ENCODE measurements around the gene SMAD5.

The SMAD5 gene

DNA sequence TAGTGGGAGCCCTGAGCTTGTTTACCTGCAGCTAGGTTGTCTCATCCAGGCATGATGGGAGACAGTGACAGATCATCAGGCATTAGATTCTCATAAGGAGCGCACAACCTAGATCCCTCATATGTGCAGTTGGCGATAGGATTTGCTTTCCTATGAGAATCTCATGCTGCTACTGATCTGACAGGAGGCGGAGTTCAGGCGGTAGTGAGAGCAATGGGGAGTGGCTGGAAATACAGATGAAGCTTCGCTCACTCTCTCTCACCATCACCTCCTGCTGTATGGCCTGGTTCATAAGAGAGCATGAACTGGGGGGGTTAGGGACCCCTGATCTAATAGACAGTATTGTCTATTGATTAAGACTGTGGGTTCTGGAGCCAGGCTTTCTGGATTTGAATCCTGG, 24.9 kb downstream of the SMAD5 start:
- no peak for DNase-seq

- no peak for DNase-seq
Observed at GRCh38 chr5:136159457-136159856, 26.8 kb downstream of the SMAD5 start.

DNA sequence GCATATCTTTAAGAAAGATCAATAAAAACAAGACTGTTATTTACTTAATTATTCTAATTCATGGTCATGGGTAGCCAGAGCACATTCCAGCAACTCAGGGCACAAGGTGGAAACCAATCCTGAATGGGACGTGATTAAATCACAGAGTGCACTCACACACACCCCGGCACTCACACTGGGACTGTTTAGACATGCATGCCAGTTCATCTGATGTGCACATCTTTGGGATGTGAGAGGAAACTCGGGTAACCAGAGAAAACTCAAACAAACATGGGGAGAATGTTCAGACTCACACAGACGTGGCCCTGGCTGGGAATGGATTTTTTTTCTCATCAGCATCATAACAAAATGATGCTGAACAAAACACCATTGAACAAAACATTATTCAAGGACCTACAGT, 29.4 kb downstream of the SMAD5 start:
- no peak for DNase-seq

DNA sequence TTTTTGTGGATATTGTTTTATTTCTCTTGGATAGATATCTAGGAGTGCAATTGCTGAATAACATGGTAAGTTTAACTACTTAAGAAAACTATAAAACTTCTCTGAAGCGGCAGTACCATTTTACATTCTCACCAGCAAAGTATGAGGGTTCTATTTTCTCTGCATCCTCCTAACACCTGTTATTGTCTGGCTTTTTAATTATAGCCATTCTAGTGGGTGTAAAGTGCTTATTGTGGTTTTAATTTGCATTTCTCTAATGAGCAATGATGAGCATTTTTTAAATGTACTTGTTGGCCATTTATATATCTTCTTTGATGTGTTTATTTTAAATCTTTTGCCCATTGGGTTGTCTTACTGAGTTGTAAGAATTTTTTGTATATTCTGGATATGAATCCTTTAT, 31.6 kb downstream of the SMAD5 start:
- DNase-seq = no peak

GRCh38 chr5:136166909-136167308, 34.3 kb downstream of the SMAD5 start:
- DNase-seq = peak; percentile 24

DNA sequence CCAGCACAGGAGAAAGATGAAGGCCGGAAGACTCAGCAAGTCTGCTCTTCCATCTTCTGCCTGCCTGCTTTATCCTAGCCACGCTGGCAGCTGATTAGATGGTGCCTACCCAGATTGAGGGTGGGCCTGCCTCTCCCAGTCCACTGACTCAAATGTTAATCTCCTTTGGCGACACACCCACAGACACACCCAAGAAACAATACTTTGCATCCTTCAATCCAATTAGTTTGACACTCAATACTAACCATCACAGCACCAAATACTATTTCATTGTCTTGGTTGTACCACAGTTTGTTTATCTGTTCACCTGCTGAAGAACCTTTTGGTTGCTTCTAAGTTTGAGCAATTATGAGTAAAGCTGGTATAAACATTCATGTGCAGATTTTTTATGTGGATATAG, 36.6 kb downstream of the SMAD5 start:
- no peak for DNase-seq

GRCh38 chr5:136174021-136174659, 41.5 kb downstream of the SMAD5 start:
- peak; percentile 90 for DNase-seq

DNA sequence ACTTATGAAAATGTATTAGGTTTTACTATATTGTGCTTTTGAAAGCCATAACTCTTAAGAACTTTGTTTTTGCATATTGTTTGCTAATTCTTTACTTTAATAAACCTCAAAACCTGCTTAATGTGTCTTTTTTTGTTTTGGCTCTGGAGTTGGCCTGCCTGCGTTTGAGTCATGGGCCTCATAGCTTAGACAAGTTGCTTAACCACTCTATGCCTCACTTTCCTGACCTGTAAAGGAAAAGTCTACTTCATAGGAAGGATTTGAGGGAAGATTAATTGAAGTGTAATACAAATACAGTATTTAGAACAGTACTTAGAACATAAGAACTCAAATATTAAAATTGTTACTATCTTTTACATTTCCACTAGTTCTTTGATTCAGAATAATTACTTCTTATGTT, 50.0 kb downstream of the SMAD5 start:
- no peak for DNase-seq

DNA sequence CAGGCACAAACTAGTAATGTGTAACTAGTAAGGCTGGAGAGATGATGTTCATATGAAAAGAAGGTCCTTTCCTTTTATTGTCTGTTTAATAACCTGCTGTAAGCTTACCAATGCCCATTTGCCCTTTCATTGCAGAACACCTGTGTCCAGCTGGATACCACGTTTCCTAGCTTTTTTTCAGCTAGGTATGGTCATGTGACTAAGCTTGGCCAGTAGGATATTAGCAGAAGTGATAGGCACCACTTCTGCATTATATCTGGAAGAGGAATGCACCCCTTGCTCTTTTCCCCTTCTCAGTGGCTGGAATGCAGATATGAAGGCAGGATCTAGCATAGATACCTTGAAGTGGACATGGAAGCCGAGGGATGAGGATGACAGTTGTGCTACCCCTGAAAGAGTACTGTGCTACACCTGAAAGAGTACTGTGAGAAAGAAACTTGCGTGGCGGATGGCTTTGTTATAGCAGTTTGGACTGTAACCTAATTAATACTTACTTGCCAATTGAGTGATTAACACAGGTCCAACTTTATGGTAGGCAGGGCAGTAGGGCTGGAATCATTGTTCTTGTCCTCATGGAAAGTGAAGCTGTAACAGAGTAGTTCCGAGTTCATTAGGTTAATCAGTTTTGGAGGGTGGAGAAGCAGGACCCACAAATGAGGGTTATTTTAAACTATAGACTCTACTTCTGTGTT, 53.5 kb downstream of the SMAD5 start:
- DNase-seq = no peak

DNA sequence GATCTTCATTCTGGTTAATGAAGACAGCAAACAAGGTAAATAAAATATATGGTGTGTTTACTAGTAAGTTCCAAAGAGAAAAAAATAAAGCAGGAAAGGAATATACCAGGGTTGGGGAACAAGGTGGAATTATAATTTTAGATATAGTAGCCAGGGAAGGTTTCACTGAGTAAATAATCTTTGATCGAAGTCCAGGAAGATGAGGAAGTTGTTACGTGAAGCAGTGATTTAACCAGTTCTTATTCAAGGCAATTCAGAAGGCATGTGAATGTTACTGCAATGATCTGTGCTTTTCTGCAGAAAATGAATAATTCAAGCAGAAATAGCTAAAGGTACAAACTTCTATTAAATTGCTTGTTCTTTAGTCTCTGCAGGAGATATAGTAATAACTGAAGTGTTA, 54.2 kb downstream of the SMAD5 start:
- DNase-seq = no peak

DNA sequence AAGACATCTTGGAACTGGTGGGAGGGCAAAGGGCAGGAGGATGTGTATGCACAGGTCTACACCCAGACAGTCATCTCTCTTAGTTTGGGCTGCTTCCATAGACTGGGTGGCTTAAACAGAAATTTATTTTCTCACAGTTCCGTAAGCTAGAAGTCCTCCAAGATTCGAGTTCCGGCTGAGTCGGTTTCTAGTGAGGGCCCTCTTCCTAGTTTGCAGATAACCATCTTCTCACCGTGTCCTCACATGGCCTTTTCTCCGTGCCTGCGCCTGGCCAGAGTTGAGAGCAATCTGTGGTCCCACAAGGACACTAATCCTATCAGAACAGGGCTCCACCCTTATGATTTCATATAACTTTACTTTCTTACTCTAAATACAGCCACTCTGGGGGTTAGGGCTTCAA, 56.2 kb downstream of the SMAD5 start:
- no peak for DNase-seq

DNA sequence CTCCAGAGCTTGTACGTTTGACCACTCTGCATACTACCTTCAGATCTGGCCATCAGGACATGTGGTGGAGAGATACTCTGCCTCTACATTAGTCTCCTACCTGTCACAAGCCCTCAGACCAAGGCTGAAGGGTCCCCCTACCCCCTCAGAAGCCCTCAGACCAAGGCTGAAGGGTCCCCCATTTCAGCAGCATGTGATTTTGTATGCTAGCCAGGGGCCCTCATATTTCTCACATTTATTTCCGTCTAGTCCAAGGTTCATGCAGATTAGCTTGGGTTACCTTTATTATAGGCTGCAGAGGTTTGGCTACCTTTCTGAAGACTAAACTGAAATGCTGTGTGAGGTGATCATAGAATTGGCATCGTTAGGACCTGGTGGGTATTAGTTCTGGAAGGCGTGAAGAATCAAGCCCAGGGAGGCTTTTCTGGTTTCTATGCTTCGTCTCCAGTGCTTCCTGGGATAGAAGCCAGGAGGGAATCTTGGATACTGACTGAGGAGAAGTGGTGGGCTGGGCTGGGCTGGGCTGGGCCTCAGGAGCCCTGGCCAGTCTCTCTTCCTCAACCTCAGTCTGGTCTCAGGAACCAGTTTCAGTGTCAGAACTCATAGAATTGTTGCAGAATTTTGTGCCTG, 57.6 kb downstream of the SMAD5 start:
- no peak for DNase-seq

DNA sequence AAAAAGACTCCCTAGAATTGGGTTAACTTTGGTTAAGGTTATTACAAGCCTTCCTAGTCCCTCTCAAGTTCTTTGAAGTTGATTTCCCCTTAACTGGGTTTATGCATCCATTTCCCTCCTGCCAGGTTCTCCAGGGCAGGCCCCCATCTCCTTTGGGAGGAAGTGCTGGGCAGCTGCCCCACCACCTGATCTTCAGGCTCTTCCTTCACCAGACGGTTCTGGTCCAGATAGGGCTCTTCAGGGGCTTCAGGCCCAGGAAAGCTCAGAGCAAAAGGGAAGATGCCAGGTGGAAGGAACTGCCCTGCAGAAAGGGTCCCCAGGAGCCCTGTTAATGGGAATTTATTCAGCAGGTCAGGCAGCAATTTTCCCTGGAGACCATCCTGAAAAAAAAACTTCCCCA, 58.3 kb downstream of the SMAD5 start:
- DNase-seq = no peak

- peak; percentile 61 for DNase-seq
Observed at GRCh38 chr5:136191304-136192014, 58.8 kb downstream of the SMAD5 start.

GRCh38 chr5:136192015-136192525, 59.4 kb downstream of the SMAD5 start:
- DNase-seq = peak; percentile 18

DNA sequence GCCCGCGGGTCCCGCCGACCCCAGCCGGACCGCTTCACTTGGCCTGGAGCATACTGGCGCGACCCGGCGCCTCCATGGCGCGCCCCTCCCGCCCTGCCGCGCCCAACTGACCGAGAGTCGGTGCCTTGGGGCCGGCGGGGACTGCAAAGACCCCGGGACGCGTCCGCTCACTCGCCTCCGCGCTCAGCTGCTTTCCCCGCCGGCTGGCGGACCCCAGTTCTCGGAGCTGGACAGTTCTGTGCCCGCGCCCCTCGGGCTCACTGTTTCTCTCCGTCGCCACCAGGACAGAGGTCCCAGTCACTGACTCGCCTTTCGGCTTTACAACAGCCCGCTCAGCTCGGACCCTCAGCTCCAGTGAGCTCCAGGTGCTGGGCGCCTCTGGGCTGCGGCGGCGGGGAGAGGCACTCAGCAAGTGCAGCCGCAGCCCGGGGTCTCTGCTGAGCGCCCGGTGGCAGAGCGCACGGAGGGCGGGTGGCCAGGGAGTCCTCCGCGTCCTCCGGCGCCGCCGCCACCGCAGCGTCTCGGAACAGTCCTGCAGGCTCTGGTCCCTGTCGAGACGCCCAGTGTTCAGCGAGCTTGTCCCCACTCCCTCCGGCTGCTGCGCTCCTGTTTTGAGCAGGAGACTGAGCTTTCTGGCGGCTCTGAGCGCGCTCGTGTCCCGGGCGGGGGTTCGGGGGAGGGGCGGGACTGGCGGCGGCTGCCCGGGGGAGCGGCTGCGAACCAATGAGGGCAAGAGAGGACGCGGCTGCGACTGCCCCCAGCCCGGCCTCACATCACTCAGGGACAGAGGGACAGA, 60.1 kb downstream of the SMAD5 start, which contains the start of gene SMIM32:
SMIM32 (minus strand) TSS at position 637 of the 796 bp plus-strand sequence. CDS start 638 bp downstream, outside the sequence.
- peak; percentile 49 for DNase-seq

DNA sequence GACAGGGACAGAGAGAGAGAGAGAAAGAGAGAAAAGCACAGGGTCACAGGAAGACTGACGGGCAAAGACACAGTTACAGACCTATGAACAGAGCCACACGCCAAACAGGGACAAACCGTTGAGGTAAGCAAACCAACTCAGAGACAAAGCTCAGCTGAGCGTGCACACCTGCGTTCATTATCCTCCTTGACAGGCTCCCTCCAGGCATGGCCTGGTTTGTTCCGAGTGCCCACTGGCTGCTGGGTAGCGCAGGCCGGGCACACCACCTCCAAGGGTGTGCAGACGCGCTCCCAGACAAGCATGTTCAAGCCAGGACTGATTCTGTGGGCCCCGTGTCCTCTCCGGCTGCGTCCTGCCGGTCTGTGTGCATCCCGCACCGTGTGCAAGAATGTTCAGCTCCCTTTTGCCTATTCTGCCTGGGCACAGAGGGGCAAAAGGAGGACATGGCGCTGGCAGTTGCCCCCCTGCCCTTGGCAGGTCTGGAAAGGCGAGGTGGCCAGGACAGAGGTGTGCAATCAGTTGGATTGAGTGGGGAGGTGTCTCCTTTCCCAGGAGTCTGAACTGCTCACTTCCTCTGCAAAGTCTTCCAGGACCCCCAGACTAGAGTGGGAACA, 60.8 kb downstream of the SMAD5 start:
- no peak for DNase-seq

GRCh38 chr5:136194576-136194975, 61.9 kb downstream of the SMAD5 start:
- DNase-seq = no peak

DNA sequence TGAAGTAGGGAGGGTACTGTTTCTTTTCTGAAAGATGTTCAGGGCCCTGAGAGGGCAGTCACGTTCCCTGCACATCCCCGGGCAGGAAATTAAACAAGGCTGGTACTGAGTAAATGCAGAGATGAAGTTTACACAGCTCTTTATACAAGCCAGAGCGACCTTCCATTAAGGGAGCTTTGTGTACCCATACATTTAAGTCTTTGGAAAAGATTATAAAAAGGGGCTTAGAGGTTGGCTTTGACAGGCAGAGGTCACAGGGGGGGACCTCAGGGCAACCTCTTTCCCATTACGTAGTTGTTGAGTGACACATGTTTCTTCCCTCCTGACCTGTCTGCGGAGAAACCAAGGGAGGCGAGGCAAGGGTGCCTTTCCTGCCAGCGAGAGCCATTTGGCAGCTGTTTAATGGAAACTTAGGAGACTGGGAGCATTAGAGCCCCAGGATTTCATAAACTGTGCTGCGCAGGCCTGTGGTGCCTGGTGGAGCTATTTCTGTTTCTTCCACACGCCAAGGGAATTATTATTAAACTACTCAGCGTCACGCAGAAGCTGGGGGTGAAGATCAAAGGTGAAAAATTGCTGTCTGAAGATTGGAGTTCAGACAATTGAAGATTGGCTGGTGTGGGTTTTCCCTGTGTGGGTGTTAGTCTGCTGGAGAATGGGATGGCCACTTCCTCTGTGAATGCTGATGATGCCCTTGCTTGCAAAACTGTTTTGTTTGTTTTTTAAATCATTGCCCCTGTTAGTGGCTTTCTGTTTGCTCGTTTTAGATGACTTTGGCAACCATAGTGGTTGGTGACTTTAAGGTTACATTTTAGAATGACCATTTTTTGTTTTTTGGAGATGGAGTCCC, 63.6 kb downstream of the SMAD5 start:
- DNase-seq = no peak

- DNase-seq = no peak
Observed at GRCh38 chr5:136197462-136198142, 65.0 kb downstream of the SMAD5 start.
